HuH-7 (cell line): ENCODE results near the gene WWC2.

Experiments
- DNase-seq: peaks from one replicate; pipeline ENCODE4 v3.0.0; 2011; ENCODE audit warnings: low spot score

Gene WWC2

DNA sequence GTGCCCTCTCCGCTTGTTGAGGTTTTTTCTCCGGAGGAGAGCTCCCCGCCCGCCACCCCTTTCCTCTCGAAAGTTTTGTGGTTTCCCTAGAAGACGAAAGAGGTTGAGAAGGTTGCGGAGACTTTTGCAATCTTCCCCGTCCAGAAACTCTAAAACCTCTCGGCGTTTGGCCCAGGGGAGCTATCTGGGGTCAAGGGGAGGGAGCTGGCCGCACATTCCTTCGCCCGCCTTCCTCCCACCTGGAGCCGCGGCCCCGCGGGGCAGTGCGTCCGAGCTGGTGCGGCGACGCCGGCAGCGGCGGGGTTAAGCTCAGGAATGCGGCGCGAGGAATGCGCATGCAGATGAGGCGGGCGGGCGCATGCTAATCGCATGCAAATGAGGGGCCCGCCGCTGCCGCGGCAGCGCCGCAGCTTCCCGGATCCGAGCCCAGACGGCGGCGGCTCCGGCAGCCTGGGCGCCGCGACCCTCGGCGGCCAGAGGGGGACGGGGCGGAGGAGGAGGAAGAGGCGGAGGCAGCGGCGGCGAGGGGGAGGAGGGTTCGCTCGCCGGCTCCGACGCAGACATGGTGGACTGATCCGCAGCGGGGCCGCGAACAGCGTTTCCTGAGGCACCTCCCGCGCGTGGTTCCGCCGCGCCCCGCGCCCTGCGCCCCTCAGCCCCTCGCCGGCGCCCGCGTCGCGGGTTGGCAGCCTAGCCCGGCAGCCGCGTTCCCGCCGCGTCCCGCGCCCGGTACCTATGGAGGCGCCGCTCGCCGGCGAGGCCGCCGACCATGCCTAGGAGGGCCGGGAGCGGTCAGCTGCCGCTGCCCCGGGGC, at the start of gene WWC2:
Gene WWC2, plus strand, starts transcription at position 535 of the 814 bp plus-strand sequence. Its CDS starts 235 bp downstream, at position 770.
- no peak for DNase-seq

- no peak for DNase-seq
Observed at GRCh38 chr4:183053681-183054080, 45.4 kb upstream of the WWC2 start.

GRCh38 chr4:183057255-183057654, 41.8 kb upstream of the WWC2 start:
- no peak for DNase-seq

DNA sequence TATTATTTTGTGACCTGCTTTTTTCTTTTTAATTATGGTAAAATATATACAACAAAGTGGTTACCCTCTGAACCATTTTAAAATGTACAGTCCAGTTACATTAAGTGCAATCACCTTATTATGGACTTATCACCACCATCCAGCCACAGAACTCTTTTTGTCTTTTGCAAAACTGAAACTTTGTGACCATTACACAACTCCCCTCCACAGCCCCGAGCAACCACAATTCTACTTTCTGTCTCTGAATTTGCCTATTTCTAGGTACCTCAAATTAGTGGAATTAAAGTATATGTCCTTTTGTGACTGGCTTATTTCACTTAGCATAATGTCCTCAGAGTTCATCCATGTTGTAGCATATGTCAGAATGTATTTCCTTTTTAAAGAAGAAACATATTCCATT, 39.3 kb upstream of the WWC2 start:
- no peak for DNase-seq

DNA sequence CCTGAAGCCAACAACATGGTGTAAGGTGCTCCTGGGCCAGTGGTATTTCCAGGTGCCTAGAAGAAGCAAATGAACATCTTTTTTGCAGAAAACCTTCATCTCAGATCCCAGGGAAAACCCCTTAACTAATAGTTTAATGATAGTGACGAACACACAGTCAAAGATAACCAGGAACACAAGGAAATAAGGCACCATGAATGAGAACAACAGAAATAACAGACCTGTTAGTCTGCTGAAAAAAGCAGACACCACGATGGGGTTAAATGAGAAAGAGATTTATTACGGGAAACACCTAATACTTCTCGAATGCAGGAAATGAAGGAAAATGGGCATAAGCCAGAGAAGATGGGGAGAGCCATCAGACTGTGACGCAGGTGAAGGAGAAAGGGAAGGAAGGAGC, 30.6 kb upstream of the WWC2 start:
- no peak for DNase-seq

DNA sequence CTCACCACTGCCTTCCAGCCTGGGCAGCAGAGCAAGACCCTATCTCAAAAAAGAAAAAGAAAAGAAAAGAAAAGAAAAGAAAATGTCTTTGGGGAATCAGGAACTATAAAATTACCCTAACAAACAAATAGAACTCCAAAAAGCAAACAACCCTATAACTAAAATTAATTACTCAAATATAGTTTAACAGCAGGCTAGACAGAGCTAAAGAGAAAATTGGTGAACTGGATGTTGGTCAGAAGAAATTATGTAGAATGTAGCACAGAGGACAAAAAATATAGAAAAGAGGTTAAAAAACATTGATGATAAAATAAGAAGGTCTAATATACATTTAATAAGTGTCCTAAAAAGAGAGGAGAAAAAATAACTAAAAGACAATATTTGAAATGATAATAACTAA, 27.8 kb upstream of the WWC2 start:
- DNase-seq = no peak

GRCh38 chr4:183072176-183072575, 26.9 kb upstream of the WWC2 start:
- no peak for DNase-seq

- DNase-seq = no peak
Observed at GRCh38 chr4:183073838-183074145, 25.3 kb upstream of the WWC2 start.

- DNase-seq = no peak
Observed at GRCh38 chr4:183074288-183074990, 24.6 kb upstream of the WWC2 start.

GRCh38 chr4:183078634-183079033, 20.4 kb upstream of the WWC2 start:
- no peak for DNase-seq

DNA sequence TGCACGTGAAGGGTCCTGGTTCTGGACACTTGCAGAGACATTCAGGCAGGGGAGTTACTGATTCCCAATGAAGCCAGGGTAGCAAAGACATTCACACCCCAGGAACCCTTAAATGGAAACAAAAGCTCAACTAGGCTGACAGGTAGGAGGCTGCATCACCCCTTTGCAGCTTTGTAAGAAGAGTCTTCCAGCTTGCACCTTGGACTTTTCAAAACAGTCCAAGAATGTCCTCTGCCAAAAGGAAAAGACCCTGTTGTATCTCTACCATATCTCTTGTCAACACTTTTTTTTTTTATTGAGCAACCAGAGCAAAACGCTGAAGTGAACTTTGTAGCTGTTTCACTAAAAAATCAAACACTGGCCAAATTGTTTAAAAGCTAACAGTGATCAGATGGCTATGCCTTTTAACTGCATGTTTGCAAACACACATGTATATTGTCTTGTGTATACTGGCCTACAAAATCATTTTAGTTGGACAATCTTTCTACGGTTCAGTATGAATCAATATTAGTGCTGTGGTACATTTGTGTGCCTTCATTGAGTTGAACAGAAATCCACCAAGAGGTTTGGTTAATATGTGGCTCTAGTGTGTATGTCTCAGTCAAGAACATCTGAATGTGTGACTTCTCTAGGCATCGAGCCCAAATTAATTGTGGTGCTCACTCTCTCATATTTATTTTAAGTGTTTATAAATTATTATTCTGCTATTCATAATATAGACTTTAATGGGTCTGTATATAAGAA, 18.5 kb upstream of the WWC2 start:
- DNase-seq = no peak

DNA sequence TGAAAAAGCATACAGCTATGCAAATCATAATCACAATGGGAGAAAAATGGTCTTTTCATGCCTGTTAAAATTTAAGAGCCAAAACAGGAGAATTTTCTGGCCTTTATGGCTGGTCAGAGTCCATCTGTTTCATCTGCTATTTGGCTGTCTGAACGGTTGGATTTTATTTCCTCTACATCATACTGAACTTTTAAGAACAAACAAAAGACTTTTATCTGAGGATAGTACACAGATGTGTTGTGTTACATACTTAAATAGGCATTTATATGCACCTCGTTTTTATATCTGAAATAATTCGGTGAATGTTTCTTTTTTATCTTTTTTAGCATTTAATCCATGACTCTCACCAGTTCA, 18.0 kb upstream of the WWC2 start:
- DNase-seq = no peak

GRCh38 chr4:183082053-183082452, 17.0 kb upstream of the WWC2 start:
- no peak for DNase-seq

DNA sequence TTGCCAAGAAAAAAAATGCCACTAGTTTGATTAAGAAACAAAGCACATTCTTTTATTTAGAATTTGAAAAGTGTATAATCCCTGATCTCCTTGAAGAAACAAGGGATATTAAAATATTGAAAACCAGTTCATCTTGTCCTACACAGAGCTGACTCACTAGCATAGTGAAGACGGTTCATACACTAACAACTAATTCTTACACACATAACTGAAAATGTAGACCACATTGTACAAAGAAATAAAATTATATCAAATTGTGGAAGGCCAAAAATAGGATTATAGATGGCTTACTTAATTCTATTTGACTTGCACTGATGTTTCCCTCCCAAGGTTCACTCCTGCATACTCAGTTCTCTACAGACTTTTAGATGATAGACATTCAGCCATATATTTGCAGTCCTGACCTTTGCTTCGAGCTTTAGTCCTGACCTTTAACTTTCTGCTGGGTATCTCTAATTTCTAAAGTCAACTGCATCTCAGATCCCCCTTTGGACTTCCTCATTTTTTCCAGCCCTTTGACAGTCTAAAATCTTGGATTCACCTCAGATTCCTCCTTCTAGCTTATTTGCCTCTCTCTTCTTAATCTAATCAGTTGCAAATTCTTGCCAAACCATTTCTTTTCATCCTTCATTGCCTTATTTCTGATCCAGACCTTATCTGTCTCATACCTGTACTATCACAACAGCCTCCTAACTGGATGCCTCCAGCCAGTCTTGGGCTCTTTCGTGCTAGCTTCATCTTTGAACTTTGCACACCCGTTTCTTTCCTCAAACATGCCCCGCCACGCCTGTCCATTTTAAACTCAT, 4.5 kb upstream of the WWC2 start:
- DNase-seq = no peak

DNA sequence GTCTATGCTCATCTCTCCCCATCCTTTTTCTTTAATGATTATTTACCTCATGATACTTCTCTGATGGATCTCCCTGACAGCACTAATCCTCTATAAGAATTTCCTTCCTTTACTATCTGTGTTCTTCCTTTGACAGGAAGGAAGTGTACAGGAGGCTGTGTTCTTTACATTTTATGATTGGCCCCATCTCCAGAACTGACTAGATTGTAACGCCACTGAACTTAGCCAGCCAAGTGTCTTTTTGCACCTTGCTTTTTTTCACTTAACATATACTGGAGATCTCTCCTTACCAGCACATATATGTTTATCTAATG, 3.9 kb upstream of the WWC2 start:
- no peak for DNase-seq

DNA sequence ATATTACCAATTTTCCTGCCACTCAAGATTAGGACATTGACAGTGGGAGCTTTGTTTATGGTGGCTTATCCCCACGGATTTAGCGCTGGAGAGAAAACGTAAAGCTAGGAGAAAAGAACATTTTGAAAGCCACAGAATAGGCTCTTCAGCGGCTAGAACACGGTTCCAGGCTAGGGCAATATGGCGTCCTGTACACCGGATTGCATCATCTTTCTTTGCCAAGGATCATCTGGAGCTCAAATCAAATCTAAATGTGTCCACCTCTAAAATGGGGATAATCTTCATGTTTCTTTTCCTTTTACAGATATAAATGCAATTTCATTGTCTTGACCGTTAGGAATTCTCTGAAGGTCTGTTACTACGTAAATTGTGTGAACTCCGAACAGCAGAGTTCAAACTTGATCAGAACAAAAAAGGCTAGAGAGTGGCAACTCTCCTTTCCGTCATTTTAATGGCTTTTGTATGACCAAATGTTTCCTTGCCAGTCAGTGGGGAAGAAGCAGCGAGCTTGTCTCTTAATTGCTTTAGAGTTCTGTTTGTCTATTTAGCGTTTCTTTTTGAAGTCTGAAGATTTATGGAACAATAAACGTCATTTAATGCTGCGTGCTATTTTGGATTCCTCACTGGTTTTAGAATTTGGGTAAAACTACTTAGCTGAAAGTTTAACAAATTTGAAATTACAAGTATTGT, 2.6 kb upstream of the WWC2 start:
- no peak for DNase-seq

- no peak for DNase-seq
Observed at GRCh38 chr4:183097231-183098018, 1.6 kb upstream of the WWC2 start.

GRCh38 chr4:183098019-183098722, 886 bp upstream of the WWC2 start:
- no peak for DNase-seq

- no peak for DNase-seq
Observed at GRCh38 chr4:183099537-183100297, 660 bp downstream of the WWC2 start.

GRCh38 chr4:183100298-183100599, 1.2 kb downstream of the WWC2 start:
- no peak for DNase-seq
